ENCODE results near the gene CRYGS.
A peak's percentile ranks its signal among the peaks of the same experiment; 100 is the strongest.
"Not testable (repeated sequence)": the region's sequence is repeated elsewhere in the genome, so short reads cannot be mapped to it uniquely, and the experiment has no call there.

Gene CRYGS

DNA sequence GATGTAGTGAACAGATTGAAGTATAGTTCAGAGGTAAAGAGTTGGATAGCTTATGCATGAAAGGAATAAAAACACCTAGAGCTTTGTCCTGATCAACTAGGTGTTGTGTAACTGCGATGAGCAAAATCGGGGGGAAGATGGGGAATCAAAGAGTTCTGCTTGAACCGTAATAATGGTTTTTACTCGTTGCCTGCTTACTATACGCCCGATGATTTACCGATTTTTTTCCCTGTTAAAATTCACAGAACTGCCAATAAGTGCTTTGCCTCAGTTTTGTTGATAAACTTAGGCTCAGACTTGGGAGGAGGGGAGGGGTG, 25.6 kb upstream of the CRYGS start:
- no peaks in the 10 kb centered on the region for H3K27me3 ChIP-seq (ENCODE audit: insufficient read depth, low read depth, severe bottlenecking)
- H3K9me3 ChIP-seq (ENCODE audit: severe bottlenecking), result no peaks in the 10 kb centered on the region
- no peak for TF ChIP-seq CTCF (IDR thresholded peaks at IDR 0.05; ENCODE audit: low read depth, low read length)
- H3K36me3 ChIP-seq, result peaks cover 26% of the 10 kb centered on the region
- DNase-seq, result no peak
- H3K27ac ChIP-seq, result peak overlapping the region; percentile 60
- H3K4me3 ChIP-seq (ENCODE audit: low read depth, low read length), result peak overlapping the region; percentile 62

- not testable (repeated sequence) for DNase-seq; H3K27ac ChIP-seq; H3K9me3 ChIP-seq (ENCODE audit: severe bottlenecking); H3K27me3 ChIP-seq (ENCODE audit: insufficient read depth, low read depth, severe bottlenecking)
- H3K4me3 ChIP-seq (ENCODE audit: low read depth, low read length), result peak overlapping the region; percentile 62
- H3K36me3 ChIP-seq, result peaks cover 23% of the 10 kb centered on the region
Measured at GRCh38 chr3:186569361-186569760, 25.2 kb upstream of the CRYGS start.

GRCh38 chr3:186567072-186567921, 23.1 kb upstream of the CRYGS start, which contains the start of gene TBCCD1:
Gene TBCCD1 (minus strand): TSS chr3:186567339. CDS start chr3:186564329, 3,010 bp downstream.
- H3K9me3 ChIP-seq (ENCODE audit: severe bottlenecking), result no peaks in the 10 kb centered on the region
- H3K36me3 ChIP-seq, result peaks cover 4% of the 10 kb centered on the region
- DNase-seq, result peak; percentile 90
- peak within 1 kb of the TSS; percentile 89 for H3K4me3 ChIP-seq (ENCODE audit: low read depth, low read length)
- H3K27me3 ChIP-seq (ENCODE audit: insufficient read depth, low read depth, severe bottlenecking), result no peaks in the 10 kb centered on the region
- no peak for TF ChIP-seq CTCF (IDR thresholded peaks at IDR 0.05; ENCODE audit: low read depth, low read length)
- peak within 1 kb of the TSS; percentile 75 for H3K27ac ChIP-seq

GRCh38 chr3:186566772-186567071, 22.5 kb upstream of the CRYGS start:
- no peaks in the 10 kb centered on the region for H3K9me3 ChIP-seq (ENCODE audit: severe bottlenecking)
- no peak for DNase-seq
- peak overlapping the region; percentile 75 for H3K27ac ChIP-seq
- H3K36me3 ChIP-seq, result no peaks in the 10 kb centered on the region; the same call in 1 of the 2 replicates
- TF ChIP-seq CTCF (IDR thresholded peaks at IDR 0.05; ENCODE audit: low read depth, low read length), result no peak
- H3K27me3 ChIP-seq (ENCODE audit: insufficient read depth, low read depth, severe bottlenecking), result no peaks in the 10 kb centered on the region
- peak overlapping the region; percentile 89 for H3K4me3 ChIP-seq (ENCODE audit: low read depth, low read length)

GRCh38 chr3:186564586-186564985, 20.4 kb upstream of the CRYGS start:
- Histone ChIP-seq H3K27me3 (ENCODE audit: insufficient read depth, low read depth, severe bottlenecking) (no peaks in the 10 kb centered on the region), H3K36me3 (no peaks in the 10 kb centered on the region; the same call in 1 of the 2 replicates), H3K9me3 (ENCODE audit: severe bottlenecking) (no peaks in the 10 kb centered on the region), H3K27ac (no peak overlapping the region), H3K4me3 (ENCODE audit: low read depth, low read length) (no peak overlapping the region)
- no peak for TF ChIP-seq CTCF (IDR thresholded peaks at IDR 0.05; ENCODE audit: low read depth, low read length)
- DNase-seq, result no peak

GRCh38 chr3:186552408-186553031, 8.3 kb upstream of the CRYGS start:
- Histone ChIP-seq H3K27me3 (ENCODE audit: insufficient read depth, low read depth, severe bottlenecking) (no peaks in the 10 kb centered on the region), H3K36me3 (peaks cover 16% of the 10 kb centered on the region), H3K4me3 (ENCODE audit: low read depth, low read length) (no peak overlapping the region), H3K27ac (no peak overlapping the region), H3K9me3 (ENCODE audit: severe bottlenecking) (no peaks in the 10 kb centered on the region)
- no peak for DNase-seq
- TF ChIP-seq CTCF (IDR thresholded peaks at IDR 0.05; ENCODE audit: low read depth, low read length), result no peak
